Measurements from ENCODE around the gene RNASE2.

GRCh38 chr14:20907214-20907613, 48.1 kb upstream of the RNASE2 start:
- TF ChIP-seq CTCF (IDR thresholded peaks at IDR 0.05) (no peak), POLR2A (IDR thresholded peaks at IDR 0.05) (no peak)

All from upper lobe of left lung (tissue), 4 donors.